ENCODE data around the gene RELT.

RELT gene

GRCh38 chr11:73374151-73374550, 2.0 kb upstream of the RELT start:
- in situ Hi-C loops (cut with HindIII; ENCODE audit: low sequenced_read_pairs), result no loop called here

- in situ Hi-C loops (cut with HindIII; ENCODE audit: low sequenced_read_pairs), result no loop called here
Observed at GRCh38 chr11:73375830-73376159, 404 bp upstream of the RELT start.

GRCh38 chr11:73376803-73377629, 817 bp downstream of the RELT start:
- in situ Hi-C loops (cut with HindIII; ENCODE audit: low sequenced_read_pairs), result no loop called here

- in situ Hi-C loops (cut with HindIII; ENCODE audit: low sequenced_read_pairs), result no loop called here
Observed at GRCh38 chr11:73379189-73379880, 3.1 kb downstream of the RELT start.

GRCh38 chr11:73380331-73380730, 4.1 kb downstream of the RELT start:
- in situ Hi-C loops (cut with HindIII; ENCODE audit: low sequenced_read_pairs), result no loop called here

- in situ Hi-C loops (cut with HindIII; ENCODE audit: low sequenced_read_pairs), result no loop called here
Observed at GRCh38 chr11:73380897-73381410, 4.8 kb downstream of the RELT start.

- in situ Hi-C loops (cut with HindIII; ENCODE audit: low sequenced_read_pairs), result no loop called here
Observed at GRCh38 chr11:73381589-73381988, 5.4 kb downstream of the RELT start.

- in situ Hi-C loops (cut with HindIII; ENCODE audit: low sequenced_read_pairs), result no loop called here
Observed at GRCh38 chr11:73382183-73382582, 6.0 kb downstream of the RELT start.

- in situ Hi-C loops (cut with HindIII; ENCODE audit: low sequenced_read_pairs), result no loop called here
Observed at GRCh38 chr11:73382747-73383146, 6.5 kb downstream of the RELT start.

- in situ Hi-C loops (cut with HindIII; ENCODE audit: low sequenced_read_pairs), result no loop called here
Observed at GRCh38 chr11:73383249-73384124, 7.3 kb downstream of the RELT start.

GRCh38 chr11:73384125-73384441, 7.9 kb downstream of the RELT start:
- in situ Hi-C loops (cut with HindIII; ENCODE audit: low sequenced_read_pairs), result no loop called here

GRCh38 chr11:73384531-73384871, 8.3 kb downstream of the RELT start:
- in situ Hi-C loops (cut with HindIII; ENCODE audit: low sequenced_read_pairs), result no loop called here

GRCh38 chr11:73384872-73385689, 8.9 kb downstream of the RELT start:
- in situ Hi-C loops (cut with HindIII; ENCODE audit: low sequenced_read_pairs), result no loop called here

GRCh38 chr11:73386016-73386415, 9.8 kb downstream of the RELT start:
- in situ Hi-C loops (cut with HindIII; ENCODE audit: low sequenced_read_pairs), result no loop called here

- in situ Hi-C loops (cut with HindIII; ENCODE audit: low sequenced_read_pairs), result no loop called here
Observed at GRCh38 chr11:73386546-73386945, 10.3 kb downstream of the RELT start.

GRCh38 chr11:73387594-73388264, 11.5 kb downstream of the RELT start:
- in situ Hi-C loops (cut with HindIII; ENCODE audit: low sequenced_read_pairs), result no loop called here

- in situ Hi-C loops (cut with HindIII; ENCODE audit: low sequenced_read_pairs), result no loop called here
Observed at GRCh38 chr11:73388265-73389133, 12.3 kb downstream of the RELT start.

- in situ Hi-C loops (cut with HindIII; ENCODE audit: low sequenced_read_pairs), result no loop called here
Observed at GRCh38 chr11:73389134-73389525, 12.9 kb downstream of the RELT start.

GRCh38 chr11:73389916-73390315, 13.7 kb downstream of the RELT start:
- in situ Hi-C loops (cut with HindIII; ENCODE audit: low sequenced_read_pairs), result no loop called here

Measured in DLD1 (cell line).